ENCODE data around the gene PPIL6.

The PPIL6 gene

GRCh38 chr6:109475625-109476024 is 35.2 kb upstream of the PPIL6 start:
- no peak overlapping the region for H3K4me3 ChIP-seq (ENCODE audit: low read depth, low read length)
- TF ChIP-seq CTCF (IDR thresholded peaks at IDR 0.05; ENCODE audit: low read depth, low read length, missing control alignments): no peak
- DNase-seq (ENCODE audit: low read depth): no peak

GRCh38 chr6:109474995-109475394 is 34.6 kb upstream of the PPIL6 start:
- H3K4me3 ChIP-seq (ENCODE audit: low read depth, low read length): no peak overlapping the region
- no peak for TF ChIP-seq CTCF (IDR thresholded peaks at IDR 0.05; ENCODE audit: low read depth, low read length, missing control alignments)
- DNase-seq (ENCODE audit: low read depth): no peak

- no peak overlapping the region for H3K4me3 ChIP-seq (ENCODE audit: low read depth, low read length)
- no peak for DNase-seq (ENCODE audit: low read depth)
- no peak for TF ChIP-seq CTCF (IDR thresholded peaks at IDR 0.05; ENCODE audit: low read depth, low read length, missing control alignments)
Observed at GRCh38 chr6:109473120-109473519, 32.7 kb upstream of the PPIL6 start.

GRCh38 chr6:109472132-109472995 is 31.9 kb upstream of the PPIL6 start:
- H3K4me3 ChIP-seq (ENCODE audit: low read depth, low read length): no peak overlapping the region
- TF ChIP-seq CTCF (IDR thresholded peaks at IDR 0.05; ENCODE audit: low read depth, low read length, missing control alignments): no peak
- DNase-seq (ENCODE audit: low read depth): no peak

- DNase-seq (ENCODE audit: low read depth): no peak
- TF ChIP-seq CTCF (IDR thresholded peaks at IDR 0.05; ENCODE audit: low read depth, low read length, missing control alignments): no peak
- H3K4me3 ChIP-seq (ENCODE audit: low read depth, low read length): no peak overlapping the region
Observed at GRCh38 chr6:109471105-109471810, 30.8 kb upstream of the PPIL6 start.

GRCh38 chr6:109469591-109470189 is 29.3 kb upstream of the PPIL6 start:
- no peak for TF ChIP-seq CTCF (IDR thresholded peaks at IDR 0.05; ENCODE audit: low read depth, low read length, missing control alignments)
- DNase-seq (ENCODE audit: low read depth): no peak
- no peak overlapping the region for H3K4me3 ChIP-seq (ENCODE audit: low read depth, low read length)
